Endothelial cell (in vitro differentiated cells): ENCODE results near the gene KCNJ2. TPM values are rescaled to one million over a fixed set of nuclear protein-coding genes. Genes with fewer than 3 reads are reported as not detected.

Experiments used
- DNase-seq: peaks from one replicate; pipeline ENCODE4 v3.0.0; 2021; ENCODE audit warnings: low spot score
- H3K27ac Mint-ChIP-seq: one replicate; pipeline ENCODE4 v1.8.0; 2021; ENCODE audit warnings: mixed read lengths, inconsistent platforms; ENCODE audit not compliant: unreplicated experiment
- H3K27me3 Mint-ChIP-seq: one replicate; pipeline ENCODE4 v1.8.0; 2021; ENCODE audit warnings: mild to moderate bottlenecking, moderate library complexity, mixed read lengths, inconsistent platforms; ENCODE audit not compliant: unreplicated experiment
- H3K36me3 Mint-ChIP-seq: one replicate; pipeline ENCODE4 v1.8.0; 2021; ENCODE audit warnings: mild to moderate bottlenecking, low read depth, mixed read lengths, inconsistent platforms; ENCODE audit not compliant: unreplicated experiment
- H3K4me1 Mint-ChIP-seq: one replicate; pipeline ENCODE4 v1.8.0; 2021; ENCODE audit warnings: mild to moderate bottlenecking, mixed read lengths, inconsistent platforms; ENCODE audit not compliant: unreplicated experiment
- H3K4me3 Mint-ChIP-seq: one replicate; pipeline ENCODE4 v1.8.0; 2021; ENCODE audit warnings: mild to moderate bottlenecking, mixed read lengths, inconsistent platforms; ENCODE audit not compliant: unreplicated experiment
- H3K9me3 Mint-ChIP-seq: one replicate; pipeline ENCODE4 v1.8.0; 2021; ENCODE audit warnings: mixed read lengths, inconsistent platforms; ENCODE audit not compliant: unreplicated experiment
- total RNA-seq: library from RNA; stranded (reverse); fragmentation: NEBNext Ultra II Directional; extraction: Animal tissue kit (Norgen Biotek cat#: 25700); gene quantifications from one replicate; pipeline ENCODE4 v1.2.1, GENCODE V29; 2021; ENCODE audit not compliant: unreplicated experiment
- TF ChIP-seq, protein P1 (sequence below): fragments of 200-600 bp; sonication (generic); IDR thresholded peaks from one replicate; pipeline ENCODE4 v1.5.0; 2021; ENCODE audit warnings: antibody characterized with exemption; ENCODE audit not compliant: unreplicated experiment

Gene KCNJ2
- total RNA-seq, 1 donor from 2014 or later: 29.4 TPM

DNA sequence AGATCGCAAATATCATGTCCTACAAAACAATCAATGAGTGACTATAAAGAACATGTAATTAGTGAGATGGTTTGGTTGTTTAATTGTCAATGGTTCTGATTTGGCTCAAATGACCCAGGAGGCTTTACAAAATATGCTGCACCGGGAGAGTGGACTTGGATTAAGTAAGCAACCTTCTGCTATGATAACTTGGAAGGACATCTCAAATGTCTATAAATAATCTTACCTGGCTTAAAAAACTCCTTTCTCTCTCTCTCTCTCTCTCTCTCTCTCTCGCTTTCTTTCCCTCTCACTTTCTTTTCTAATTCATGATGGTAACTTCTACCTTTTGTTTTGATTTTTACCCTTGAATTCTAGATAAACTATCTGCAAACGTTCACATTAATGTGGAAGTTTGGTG, 14.2 kb downstream of the KCNJ2 start:
- DNase-seq: no peak
- H3K9me3 Mint-ChIP-seq: no peaks in the 10 kb centered on the region
- H3K27me3 Mint-ChIP-seq: peaks cover 2% of the 10 kb centered on the region
- no peak overlapping the region for H3K4me3 Mint-ChIP-seq
- TF ChIP-seq, protein P1, sequence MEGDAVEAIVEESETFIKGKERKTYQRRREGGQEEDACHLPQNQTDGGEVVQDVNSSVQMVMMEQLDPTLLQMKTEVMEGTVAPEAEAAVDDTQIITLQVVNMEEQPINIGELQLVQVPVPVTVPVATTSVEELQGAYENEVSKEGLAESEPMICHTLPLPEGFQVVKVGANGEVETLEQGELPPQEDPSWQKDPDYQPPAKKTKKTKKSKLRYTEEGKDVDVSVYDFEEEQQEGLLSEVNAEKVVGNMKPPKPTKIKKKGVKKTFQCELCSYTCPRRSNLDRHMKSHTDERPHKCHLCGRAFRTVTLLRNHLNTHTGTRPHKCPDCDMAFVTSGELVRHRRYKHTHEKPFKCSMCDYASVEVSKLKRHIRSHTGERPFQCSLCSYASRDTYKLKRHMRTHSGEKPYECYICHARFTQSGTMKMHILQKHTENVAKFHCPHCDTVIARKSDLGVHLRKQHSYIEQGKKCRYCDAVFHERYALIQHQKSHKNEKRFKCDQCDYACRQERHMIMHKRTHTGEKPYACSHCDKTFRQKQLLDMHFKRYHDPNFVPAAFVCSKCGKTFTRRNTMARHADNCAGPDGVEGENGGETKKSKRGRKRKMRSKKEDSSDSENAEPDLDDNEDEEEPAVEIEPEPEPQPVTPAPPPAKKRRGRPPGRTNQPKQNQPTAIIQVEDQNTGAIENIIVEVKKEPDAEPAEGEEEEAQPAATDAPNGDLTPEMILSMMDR: no peak
- no peak overlapping the region for H3K27ac Mint-ChIP-seq
- H3K36me3 Mint-ChIP-seq: no peaks in the 10 kb centered on the region
- peaks cover 9% of the 10 kb centered on the region for H3K4me1 Mint-ChIP-seq

DNA sequence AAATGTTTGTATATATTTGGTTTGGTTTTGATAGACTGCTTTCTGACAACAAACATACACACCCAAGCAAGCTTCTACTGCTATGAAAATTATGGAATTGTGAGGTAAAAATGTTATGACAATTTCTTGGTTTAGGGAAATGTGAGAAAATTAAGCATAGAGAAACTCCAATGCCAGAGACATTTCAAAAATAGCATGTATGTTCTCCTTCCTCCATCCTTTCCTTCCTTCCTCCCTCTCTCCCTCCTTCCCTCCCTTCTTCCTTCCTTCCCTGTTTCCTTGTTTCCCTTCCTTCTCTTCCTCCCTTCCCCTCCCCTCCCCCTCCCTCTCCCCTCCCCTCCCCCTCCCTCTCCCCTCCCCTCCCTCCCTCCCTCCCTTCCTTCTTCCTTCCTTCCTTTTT, 14.9 kb downstream of the KCNJ2 start:
- TF ChIP-seq, protein P1: no peak
- Mint-ChIP-seq H3K4me3 (no peak overlapping the region), H3K36me3 (no peaks in the 10 kb centered on the region)

GRCh38 chr17:70184770-70185169, 15.4 kb downstream of the KCNJ2 start:
- H3K4me3 Mint-ChIP-seq: no peak overlapping the region
- TF ChIP-seq, protein P1: no peak
- H3K4me1 Mint-ChIP-seq: peaks cover 9% of the 10 kb centered on the region
- no peak for DNase-seq
- no peaks in the 10 kb centered on the region for H3K36me3 Mint-ChIP-seq
- H3K27me3 Mint-ChIP-seq: peaks cover 2% of the 10 kb centered on the region
- no peaks in the 10 kb centered on the region for H3K9me3 Mint-ChIP-seq
- H3K27ac Mint-ChIP-seq: no peak overlapping the region

More for the DNA sequence above, 14.9 kb downstream of the KCNJ2 start:
- Mint-ChIP-seq H3K27ac (no peak overlapping the region), H3K27me3 (peaks cover 2% of the 10 kb centered on the region), H3K4me1 (peaks cover 9% of the 10 kb centered on the region), H3K9me3 (no peaks in the 10 kb centered on the region)
- DNase-seq: no peak

GRCh38 chr17:70185285-70185684, 16.0 kb downstream of the KCNJ2 start:
- peaks cover 9% of the 10 kb centered on the region for H3K4me1 Mint-ChIP-seq
- H3K27ac Mint-ChIP-seq: no peak overlapping the region
- no peaks in the 10 kb centered on the region for H3K36me3 Mint-ChIP-seq
- no peak for DNase-seq
- H3K9me3 Mint-ChIP-seq: no peaks in the 10 kb centered on the region
- H3K4me3 Mint-ChIP-seq: no peak overlapping the region
- TF ChIP-seq, protein P1: no peak
- peaks cover 2% of the 10 kb centered on the region for H3K27me3 Mint-ChIP-seq

DNA sequence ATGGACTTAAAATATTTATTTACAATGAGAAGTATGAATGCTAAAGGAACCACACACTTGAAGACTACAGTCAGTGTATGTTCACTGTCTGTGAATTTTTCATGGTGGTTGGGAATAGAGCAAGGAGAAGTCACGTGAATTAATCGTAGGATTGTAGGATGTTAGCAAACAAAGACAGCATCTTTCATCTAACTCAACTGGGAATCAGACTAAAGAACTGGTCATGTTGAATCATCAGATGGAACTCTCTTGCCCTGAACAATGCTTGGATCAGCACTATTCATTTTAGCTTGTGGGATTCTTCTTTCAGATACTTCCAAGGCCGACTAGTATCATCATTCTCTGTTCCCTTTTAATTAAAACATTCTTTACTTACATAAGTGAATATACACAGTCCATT, 18.1 kb downstream of the KCNJ2 start:
- peaks cover 2% of the 10 kb centered on the region for H3K27me3 Mint-ChIP-seq
- H3K4me3 Mint-ChIP-seq: no peak overlapping the region
- DNase-seq: no peak
- H3K27ac Mint-ChIP-seq: no peak overlapping the region
- peaks cover 9% of the 10 kb centered on the region for H3K4me1 Mint-ChIP-seq
- no peaks in the 10 kb centered on the region for H3K36me3 Mint-ChIP-seq
- TF ChIP-seq, protein P1: no peak
- no peaks in the 10 kb centered on the region for H3K9me3 Mint-ChIP-seq
